HT1080 (cell line): Measurements from ENCODE around the gene CYP1A2. TPM values are rescaled to one million over a fixed set of nuclear protein-coding genes. Genes with fewer than 3 reads are reported as not detected.
"Not testable (repeated sequence)": the region's sequence is repeated elsewhere in the genome, so short reads cannot be mapped to it uniquely, and the experiment has no call there.

Experiments used
- DNase-seq: peaks from one replicate; pipeline ENCODE4 v3.0.0-alpha.2; 2015; ENCODE audit warnings: low read depth
- polyA plus RNA-seq, 2 experiments: library from polyadenylated mRNA; depleted of rRNA; stranded (reverse); fragments of >200 nt; gene quantifications; 2 replicates each; pipeline ENCODE4 v1.2.3, GENCODE V29; 2015
- total RNA-seq: library from RNA; depleted of rRNA; stranded (reverse); fragments of >200 nt; shearing (Covaris generic); gene quantifications from 2 replicates; pipeline ENCODE4 v1.2.3, GENCODE V29; 2014; rRNA removed

The CYP1A2 gene
- total RNA-seq: not detected in 2 replicates
- not detected in 2 replicates for polyA plus RNA-seq (2015; cell fraction: cytosol; rRNA removed)
- not detected in 2 replicates for polyA plus RNA-seq (2015; cell fraction: nucleus; rRNA removed)

GRCh38 chr15:74748322-74748946 is at the start of gene CYP1A2:
CYP1A2 (plus strand) TSS chr15:74748845; CDS start chr15:74749739, 894 bp downstream.
- DNase-seq: no peak

GRCh38 chr15:74709011-74709410 is 39.6 kb upstream of the CYP1A2 start:
- no peak for DNase-seq

GRCh38 chr15:74709892-74710291 is 38.8 kb upstream of the CYP1A2 start:
- no peak for DNase-seq

- no peak for DNase-seq
These were observed 38.1 kb upstream of the CYP1A2 start for GRCh38 chr15:74710319-74711094.

GRCh38 chr15:74712311-74712710 is 36.3 kb upstream of the CYP1A2 start:
- no peak for DNase-seq

GRCh38 chr15:74716651-74717050 is 32.0 kb upstream of the CYP1A2 start:
- no peak for DNase-seq

- DNase-seq: no peak
These were observed 26.1 kb upstream of the CYP1A2 start for GRCh38 chr15:74722591-74722990.

GRCh38 chr15:74723187-74723586 is 25.5 kb upstream of the CYP1A2 start:
- no peak for DNase-seq

GRCh38 chr15:74723754-74724334 is 24.8 kb upstream of the CYP1A2 start:
- DNase-seq: peak; percentile 44

GRCh38 chr15:74724570-74725224 is 23.9 kb upstream of the CYP1A2 start:
- DNase-seq: no peak

- no peak for DNase-seq
These were observed 23.3 kb upstream of the CYP1A2 start, which contains the start of gene CYP1A1 for GRCh38 chr15:74725225-74725774. CYP1A1 (minus strand) TSS chr15:74725528; CDS start chr15:74723097, 2,431 bp downstream.

- no peak for DNase-seq
These were observed 22.5 kb upstream of the CYP1A2 start for GRCh38 chr15:74725845-74726773.

- no peak for DNase-seq
These were observed 21.9 kb upstream of the CYP1A2 start for GRCh38 chr15:74726774-74727164.

GRCh38 chr15:74727727-74728126 is 20.9 kb upstream of the CYP1A2 start:
- no peak for DNase-seq

GRCh38 chr15:74728699-74729098 is 19.9 kb upstream of the CYP1A2 start:
- not testable (repeated sequence) for DNase-seq

- not testable (repeated sequence) for DNase-seq
These were observed 19.3 kb upstream of the CYP1A2 start for GRCh38 chr15:74729372-74729771.

GRCh38 chr15:74730619-74731316 is 17.9 kb upstream of the CYP1A2 start:
- DNase-seq: no peak

GRCh38 chr15:74732846-74733245 is 15.8 kb upstream of the CYP1A2 start:
- DNase-seq: no peak

GRCh38 chr15:74733269-74733668 is 15.4 kb upstream of the CYP1A2 start:
- no peak for DNase-seq

GRCh38 chr15:74735305-74735704 is 13.3 kb upstream of the CYP1A2 start:
- DNase-seq: no peak
